PC-3 (cell line): ENCODE results near the gene ZACN. TPM values are rescaled to one million over a fixed set of nuclear protein-coding genes. Genes with fewer than 3 reads are reported as not detected.

Source experiments
- ATAC-seq: fragments of 200-7000 bp; cut with Tn5 transposase; 2 replicates; pipeline ENCODE4 v1.9.1; 2020; ENCODE audit warnings: mild to moderate bottlenecking, moderate library complexity
- BruUV-seq: library from RNA; stranded (reverse); fragments of 400-500 nt; replicated peaks from 2 replicates; lab custom pipeline; 2021; lab: Mats Ljungman, UMichigan
- CTCF ChIA-PET: fragments of 300-600 bp; sonication (Branson Sonifier 250); formaldehyde crosslinking; loops from one replicate; lab custom pipeline; 2022; ENCODE audit warnings: antibody characterized with exemption; lab: Charles Lee
- POLR2A ChIA-PET: fragments of 300-600 bp; sonication (Branson Sonifier 250); formaldehyde crosslinking; loops from one replicate; lab custom pipeline; 2022; ENCODE audit warnings: antibody characterized with exemption; ENCODE audit not compliant: unreplicated experiment; lab: Charles Lee
- DNase-seq: peaks from one replicate; pipeline ENCODE4 v3.0.0-alpha.2; 2015
- H2AFZ ChIP-seq: fragments of 300-600 bp; sonication (generic); 2 replicates; pipeline ENCODE4 v1.6.0; 2016; ENCODE audit warnings: antibody characterized with exemption, low read length
- H3F3A ChIP-seq: fragments of 300-600 bp; sonication (generic); one replicate; pipeline ENCODE4 v1.6.0; 2017; ENCODE audit warnings: antibody characterized with exemption, low read length, control low read depth, mild to moderate bottlenecking; ENCODE audit not compliant: unreplicated experiment
- H3K27ac ChIP-seq: fragments of 300-600 bp; sonication (generic); 2 replicates; pipeline ENCODE4 v1.5.1; 2016; ENCODE audit warnings: mild to moderate bottlenecking, low read length
- H3K27me3 ChIP-seq: fragments of 300-600 bp; sonication (generic); 2 replicates; pipeline ENCODE4 v1.6.1; 2016; ENCODE audit warnings: low read length, mixed read lengths
- H3K36me3 ChIP-seq: fragments of 300-600 bp; sonication (generic); 2 replicates; pipeline ENCODE4 v1.6.1; 2016; ENCODE audit warnings: low read depth, mixed run types, low read length, mixed read lengths
- H3K4me1 ChIP-seq: fragments of 300-600 bp; sonication (generic); 2 replicates; pipeline ENCODE4 v1.5.1; 2016; ENCODE audit warnings: low read length; ENCODE audit not compliant: insufficient read depth
- H3K4me2 ChIP-seq: fragments of 300-600 bp; sonication (generic); 2 replicates; pipeline ENCODE4 v1.6.0; 2016; ENCODE audit warnings: low read length
- H3K4me3 ChIP-seq: fragments of 300-600 bp; sonication (generic); 2 replicates; pipeline ENCODE4 v1.5.1; 2016; ENCODE audit warnings: mild to moderate bottlenecking, low read length, mixed read lengths
- H3K79me2 ChIP-seq: fragments of 300-600 bp; sonication (generic); 2 replicates; pipeline ENCODE4 v1.6.1; 2017; ENCODE audit warnings: low read length, mixed read lengths
- H3K9ac ChIP-seq: fragments of 300-600 bp; sonication (generic); 2 replicates; pipeline ENCODE4 v1.6.0; 2016; ENCODE audit warnings: mild to moderate bottlenecking, low read length
- H3K9me2 ChIP-seq: fragments of 300-600 bp; sonication (generic); replicated peaks from 2 replicates; pipeline ENCODE4 v1.6.1; 2016; ENCODE audit warnings: mixed run types, low read length, mixed read lengths
- H3K9me3 ChIP-seq: fragments of 300-600 bp; sonication (generic); 2 replicates; pipeline ENCODE4 v1.6.1; 2016; ENCODE audit warnings: low read length, mixed read lengths
- H4K20me1 ChIP-seq: fragments of 300-600 bp; sonication (generic); 2 replicates; pipeline ENCODE4 v1.6.1; 2016; ENCODE audit warnings: low read length, mixed read lengths
- EZH2 ChIP-seq: fragments of 300-600 bp; sonication (generic); IDR thresholded peaks from one replicate; pipeline ENCODE4 v1.6.1; 2017; ENCODE audit warnings: antibody characterized with exemption, mild to moderate bottlenecking, low read length; ENCODE audit not compliant: unreplicated experiment
- EZH2phosphoT487 ChIP-seq: fragments of 300-600 bp; sonication (generic); IDR thresholded peaks from 2 replicates; pipeline ENCODE4 v1.6.1; 2018; ENCODE audit warnings: mild to moderate bottlenecking, antibody characterized with exemption, low read length, borderline replicate concordance
- intact Hi-C: fragments of 100-400 bp; cut with micrococcal nuclease; formaldehyde crosslinking; loops from 2 replicates; pipeline ENCODE4 v1.9.0; 2023
- total RNA-seq: library from RNA; depleted of rRNA; stranded (reverse); fragments of >200 nt; gene quantifications from 2 replicates; pipeline ENCODE4 v1.2.3, GENCODE V29; 2014
- TF ChIP-seq, protein P1 (sequence below): fragments of 300-600 bp; sonication (generic); conservative IDR thresholded peaks from 2 replicates; pipeline ENCODE4 v1.5.1; 2017; ENCODE audit warnings: antibody characterized with exemption, low read depth, mild to moderate bottlenecking, low read length

The ZACN gene
- total RNA-seq, 1 experiment from 2014 or later = 0.11 TPM

- no peaks in the 10 kb centered on the region for H4K20me1 ChIP-seq
- no peak for ATAC-seq
- H3K79me2 ChIP-seq = no peaks in the 10 kb centered on the region
- H3K9ac ChIP-seq = peak overlapping the region; percentile 33; the same call in 1 of the 2 replicates
- H3K4me2 ChIP-seq = peak overlapping the region; percentile 79
- intact Hi-C loops = loop anchor here (1.0 kb wide), 3 partner anchors 25 to 157 kb away; no protein-coding TSS in a partner anchor
- no peaks in the 10 kb centered on the region for H3F3A ChIP-seq
- H3K4me3 ChIP-seq = no peak overlapping the region
- CTCF ChIA-PET = interaction anchor here (1.3 kb wide), 2 partner anchors 60 to 157 kb away, joined by 10 to 15 read pairs; no protein-coding TSS in a partner anchor
- H3K9me3 ChIP-seq = no peaks in the 10 kb centered on the region
- peak overlapping the region; percentile 92; the same call in 1 of the 2 replicates for H2AFZ ChIP-seq
- H3K36me3 ChIP-seq = no peaks in the 10 kb centered on the region
- TF ChIP-seq, protein P1, sequence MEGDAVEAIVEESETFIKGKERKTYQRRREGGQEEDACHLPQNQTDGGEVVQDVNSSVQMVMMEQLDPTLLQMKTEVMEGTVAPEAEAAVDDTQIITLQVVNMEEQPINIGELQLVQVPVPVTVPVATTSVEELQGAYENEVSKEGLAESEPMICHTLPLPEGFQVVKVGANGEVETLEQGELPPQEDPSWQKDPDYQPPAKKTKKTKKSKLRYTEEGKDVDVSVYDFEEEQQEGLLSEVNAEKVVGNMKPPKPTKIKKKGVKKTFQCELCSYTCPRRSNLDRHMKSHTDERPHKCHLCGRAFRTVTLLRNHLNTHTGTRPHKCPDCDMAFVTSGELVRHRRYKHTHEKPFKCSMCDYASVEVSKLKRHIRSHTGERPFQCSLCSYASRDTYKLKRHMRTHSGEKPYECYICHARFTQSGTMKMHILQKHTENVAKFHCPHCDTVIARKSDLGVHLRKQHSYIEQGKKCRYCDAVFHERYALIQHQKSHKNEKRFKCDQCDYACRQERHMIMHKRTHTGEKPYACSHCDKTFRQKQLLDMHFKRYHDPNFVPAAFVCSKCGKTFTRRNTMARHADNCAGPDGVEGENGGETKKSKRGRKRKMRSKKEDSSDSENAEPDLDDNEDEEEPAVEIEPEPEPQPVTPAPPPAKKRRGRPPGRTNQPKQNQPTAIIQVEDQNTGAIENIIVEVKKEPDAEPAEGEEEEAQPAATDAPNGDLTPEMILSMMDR = no peak
- TF ChIP-seq EZH2phosphoT487 (no peak), EZH2 (no peak)
- no TSS peak for BruUV-seq
- peaks cover 4% of the 10 kb centered on the region; the same call in 1 of the 2 replicates for H3K4me1 ChIP-seq
- H3K27me3 ChIP-seq = no peaks in the 10 kb centered on the region
- no peaks in the 10 kb centered on the region for H3K9me2 ChIP-seq
- POLR2A ChIA-PET = no interaction called here
- no peak for DNase-seq
- H3K27ac ChIP-seq = no peak overlapping the region
These were observed 43.0 kb downstream of the ZACN start for GRCh38 chr17:76121932-76122430.

GRCh38 chr17:76122431-76123190 is 43.6 kb downstream of the ZACN start:
- POLR2A ChIA-PET = interaction anchor here (0.7 kb wide), 1 partner anchor 10 kb away, joined by 3 read pairs; no protein-coding TSS in a partner anchor
- Histone ChIP-seq H2AFZ (no peak overlapping the region), H3K4me1 (peaks cover 4% of the 10 kb centered on the region; the same call in 1 of the 2 replicates), H3K9me3 (no peaks in the 10 kb centered on the region), H3K36me3 (no peaks in the 10 kb centered on the region), H3K27me3 (no peaks in the 10 kb centered on the region), H3K27ac (no peak overlapping the region), H3K79me2 (no peaks in the 10 kb centered on the region), H3F3A (no peaks in the 10 kb centered on the region), H3K9ac (no peak overlapping the region), H3K9me2 (no peaks in the 10 kb centered on the region), H3K4me2 (no peak overlapping the region), H3K4me3 (no peak overlapping the region), H4K20me1 (no peaks in the 10 kb centered on the region)
- CTCF ChIA-PET = interaction anchor here (0.7 to 1.2 kb wide), 2 partner anchors 59 to 229 kb away, joined by 3 to 5 read pairs; no protein-coding TSS in a partner anchor
- intact Hi-C loops = no loop called here
- TF ChIP-seq, protein P1 = no peak
- no peak for TF ChIP-seq EZH2phosphoT487
- TF ChIP-seq EZH2 = no peak
- ATAC-seq = no peak
- no TSS peak for BruUV-seq
- DNase-seq = no peak
